PFSK-1 (cell line): ENCODE measurements around the gene HAP1.

Experiments
- FOXP2 ChIP-seq: optimal IDR thresholded peaks from 2 replicates; pipeline ENCODE3; 2011; ENCODE audit warnings: borderline replicate concordance, control low read depth, inconsistent platforms; ENCODE audit not compliant: insufficient read depth; ENCODE audit errors: extremely low read length, extremely low read depth
- POLR2AphosphoS5 ChIP-seq: IDR thresholded peaks from 2 replicates; pipeline ENCODE4 v1.6.1; 2012; ENCODE audit warnings: low read depth, mild to moderate bottlenecking, control low read depth, low read length, moderate library complexity
- REST ChIP-seq, 2 experiments: IDR thresholded peaks; 2 replicates each; pipeline versions ENCODE4 v1.6.1 to v1.8.0; 2011 to 2012; ENCODE audit warnings: low read depth in 2 of 2, low read length in 2 of 2, control low read depth in 1 of 2, inconsistent platforms in 1 of 2, mild to moderate bottlenecking in 1 of 2, moderate library complexity in 1 of 2; ENCODE audit not compliant: insufficient read depth in 1 of 2
- SIN3A ChIP-seq: IDR thresholded peaks from 2 replicates; pipeline ENCODE4 v1.6.1; 2012; ENCODE audit warnings: mild to moderate bottlenecking, low read length, moderate library complexity, borderline replicate concordance; ENCODE audit not compliant: insufficient read depth
- TAF1 ChIP-seq: IDR thresholded peaks from 2 replicates; pipeline ENCODE4 v1.6.1; 2012; ENCODE audit warnings: low read length, control low read depth, borderline replicate concordance; ENCODE audit not compliant: insufficient read depth

The HAP1 gene

GRCh38 chr17:41683441-41684007, 50.9 kb downstream of the HAP1 start:
- TF ChIP-seq TAF1 (no peak), SIN3A (no peak), FOXP2 (no peak), POLR2AphosphoS5 (no peak), REST (IDR thresholded peaks at IDR 0.05; ENCODE audit: insufficient read depth in 1 of 2, low read depth in 2 of 2, low read length in 2 of 2) (no peak)

DNA sequence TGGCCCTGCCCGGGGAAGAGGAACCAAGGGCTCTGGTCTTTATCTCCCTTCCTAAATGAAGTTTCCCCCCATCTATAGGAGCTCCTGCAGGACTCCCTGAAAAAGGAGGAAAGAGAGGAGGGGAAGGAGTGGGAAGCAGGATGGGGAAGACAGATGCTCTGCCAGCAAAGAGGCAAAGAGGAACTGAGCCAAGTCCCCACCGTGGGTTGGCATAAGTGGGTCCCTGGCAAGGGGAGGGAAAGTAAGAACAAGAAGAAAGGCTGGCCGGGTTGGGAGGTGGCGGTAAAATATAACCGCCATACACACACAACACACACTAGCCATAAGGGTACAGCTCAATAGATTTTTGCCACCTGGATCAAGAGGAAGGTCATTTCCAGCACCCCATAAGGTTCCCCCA, 51.8 kb downstream of the HAP1 start:
- TF ChIP-seq REST (IDR thresholded peaks at IDR 0.05; ENCODE audit: insufficient read depth in 1 of 2, low read depth in 2 of 2, low read length in 2 of 2) = no peak
- no peak for TF ChIP-seq POLR2AphosphoS5
- TF ChIP-seq SIN3A = no peak

- TF ChIP-seq TAF1 = no peak
- no peak for TF ChIP-seq FOXP2
- no peak for TF ChIP-seq POLR2AphosphoS5
- no peak for TF ChIP-seq REST (IDR thresholded peaks at IDR 0.05; ENCODE audit: insufficient read depth in 1 of 2, low read depth in 2 of 2, low read length in 2 of 2)
- TF ChIP-seq SIN3A = no peak
These were observed 52.7 kb downstream of the HAP1 start for GRCh38 chr17:41681776-41682175.

DNA sequence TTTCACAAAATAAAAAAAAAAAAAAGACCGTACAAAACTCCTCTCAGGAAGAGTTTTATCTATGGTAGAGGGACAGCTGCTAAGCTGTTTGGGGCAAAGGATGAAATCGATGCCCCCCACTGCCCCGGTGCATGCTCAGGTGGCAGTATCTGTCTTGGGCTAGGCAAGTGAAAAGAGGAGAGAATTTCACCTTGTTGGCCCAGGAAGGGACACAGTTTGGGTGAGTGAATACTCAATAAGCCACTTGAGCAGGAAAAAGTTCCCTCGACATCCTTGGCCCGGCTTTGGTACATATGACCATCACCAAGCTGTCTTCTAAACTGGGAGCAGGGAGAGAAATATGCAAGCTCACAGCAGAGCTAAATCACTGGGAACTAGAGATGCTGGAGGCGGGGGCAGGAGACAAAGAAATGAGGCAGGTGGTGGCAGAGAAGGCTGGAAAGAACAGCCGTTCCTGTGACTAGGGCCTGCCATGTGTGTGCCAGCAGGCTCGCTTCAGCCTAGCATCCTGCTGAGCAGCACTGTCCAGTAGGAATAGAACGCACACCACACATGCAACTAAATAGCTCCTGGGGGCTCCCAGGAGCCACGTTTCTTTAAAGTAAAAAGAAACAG, 53.9 kb downstream of the HAP1 start:
- no peak for TF ChIP-seq TAF1

- no peak for TF ChIP-seq POLR2AphosphoS5
These were observed 54.6 kb downstream of the HAP1 start for GRCh38 chr17:41679740-41680425.

DNA sequence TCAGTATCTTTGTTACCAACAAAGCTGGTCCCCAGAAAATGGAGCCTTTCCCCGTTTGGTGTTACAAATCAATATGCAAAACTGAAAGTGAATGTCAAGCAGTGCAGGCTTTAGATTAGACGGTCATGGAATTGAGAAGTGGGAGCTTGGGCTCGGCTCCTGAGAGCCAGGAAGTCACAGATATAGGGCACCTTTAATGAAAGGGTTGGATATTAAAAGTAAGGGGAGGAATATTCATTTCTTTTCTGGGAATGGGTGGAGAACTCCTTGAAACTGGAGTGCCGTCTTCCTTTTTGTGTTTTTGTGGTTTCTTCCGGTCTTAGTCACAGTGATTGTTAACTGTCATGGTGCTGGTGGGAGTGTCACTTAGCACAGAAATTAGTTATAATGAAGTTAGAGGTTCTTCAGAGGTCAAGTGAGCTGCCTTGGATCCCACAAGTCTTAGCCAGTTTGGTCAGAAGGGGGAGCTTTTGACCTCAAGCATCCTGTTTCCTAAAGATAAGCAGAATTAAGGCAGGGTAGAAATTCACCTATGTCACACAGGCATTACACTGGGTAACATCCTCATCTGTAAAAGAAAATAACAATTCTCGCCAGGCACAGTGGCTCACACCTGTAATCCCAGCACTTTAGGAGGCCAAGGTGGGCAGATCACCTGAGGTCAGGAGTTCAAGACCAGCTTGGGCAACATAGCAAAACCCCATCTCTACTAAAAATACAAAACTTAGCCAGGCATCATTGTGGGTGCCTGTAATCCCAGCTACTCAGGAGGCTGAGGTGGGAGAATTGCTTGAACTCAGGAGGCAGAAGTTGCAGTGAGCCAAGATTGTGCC, 55.3 kb downstream of the HAP1 start:
- TF ChIP-seq REST (IDR thresholded peaks at IDR 0.05; ENCODE audit: insufficient read depth in 1 of 2, low read depth in 2 of 2, low read length in 2 of 2) = no peak
- TF ChIP-seq FOXP2 = no peak
- TF ChIP-seq SIN3A = no peak
- no peak for TF ChIP-seq POLR2AphosphoS5
- no peak for TF ChIP-seq TAF1
